Activated naive CD8-positive, alpha-beta T cell treated with anti-CD3 and anti-CD28 coated beads, Interleukin-2, amount 50 U/mL, for 24 hours (primary cell): ENCODE results near the gene CHAF1A.
A peak's percentile ranks its signal among the peaks of the same experiment; 100 is the strongest.

Experiments
- ATAC-seq: fragments of 150-1000 bp; cut with Tn5 transposase; one replicate; pipeline ENCODE4 v1.10.0; 2021
- DNase-seq: peaks from one replicate; pipeline ENCODE4 v3.0.0; 2021
- H3K27ac Mint-ChIP-seq: one replicate; pipeline ENCODE4 v1.8.0; 2021; ENCODE audit warnings: mild to moderate bottlenecking, mixed read lengths
- H3K27me3 Mint-ChIP-seq: one replicate; pipeline ENCODE4 v1.8.0; 2021; ENCODE audit warnings: mixed read lengths
- H3K36me3 Mint-ChIP-seq: one replicate; pipeline ENCODE4 v1.8.0; 2021; ENCODE audit warnings: low read depth, mixed read lengths
- H3K4me1 Mint-ChIP-seq: one replicate; pipeline ENCODE4 v1.8.0; 2021; ENCODE audit warnings: mixed read lengths
- H3K4me3 Mint-ChIP-seq: one replicate; pipeline ENCODE4 v1.8.0; 2021; ENCODE audit warnings: mild to moderate bottlenecking, moderate library complexity, mixed read lengths
- H3K9me3 Mint-ChIP-seq: one replicate; pipeline ENCODE4 v1.8.0; 2021; ENCODE audit warnings: mixed read lengths

CHAF1A gene

GRCh38 chr19:4402171-4403004, at the start of gene CHAF1A:
TSS of gene CHAF1A (plus strand) at chr19:4402640. CDS start at chr19:4402763, 123 bp downstream.
- Mint-ChIP-seq H3K27me3 (no peaks in the 10 kb centered on the region), H3K4me1 (peaks cover 53% of the 10 kb centered on the region), H3K36me3 (peaks cover 31% of the 10 kb centered on the region), H3K27ac (peak within 1 kb of the TSS; percentile 94), H3K4me3 (peak within 1 kb of the TSS; percentile 94), H3K9me3 (no peaks in the 10 kb centered on the region)
- ATAC-seq, result peak; percentile 95
- peak; percentile 99 for DNase-seq

GRCh38 chr19:4352701-4353121, 49.7 kb upstream of the CHAF1A start:
- Mint-ChIP-seq H3K4me1 (peaks cover 2% of the 10 kb centered on the region), H3K27me3 (no peaks in the 10 kb centered on the region), H3K4me3 (no peak overlapping the region), H3K9me3 (no peaks in the 10 kb centered on the region), H3K36me3 (peaks cover under 1% of the 10 kb centered on the region), H3K27ac (no peak overlapping the region)
- peak; percentile 68 for ATAC-seq
- peak; percentile 69 for DNase-seq

- Mint-ChIP-seq H3K4me1 (no peaks in the 10 kb centered on the region), H3K36me3 (no peaks in the 10 kb centered on the region), H3K27ac (no peak overlapping the region), H3K4me3 (no peak overlapping the region), H3K9me3 (no peaks in the 10 kb centered on the region), H3K27me3 (no peaks in the 10 kb centered on the region)
- no peak for ATAC-seq
- DNase-seq, result no peak
Observed at GRCh38 chr19:4354282-4354681, 48.2 kb upstream of the CHAF1A start.

- no peak for ATAC-seq
- Mint-ChIP-seq H3K27me3 (no peaks in the 10 kb centered on the region), H3K27ac (no peak overlapping the region), H3K4me3 (no peak overlapping the region), H3K9me3 (no peaks in the 10 kb centered on the region), H3K4me1 (no peaks in the 10 kb centered on the region), H3K36me3 (no peaks in the 10 kb centered on the region)
- DNase-seq, result no peak
Observed at GRCh38 chr19:4354897-4355296, 47.5 kb upstream of the CHAF1A start.

- H3K4me3 Mint-ChIP-seq, result no peak overlapping the region
- H3K27me3 Mint-ChIP-seq, result no peaks in the 10 kb centered on the region
- H3K4me1 Mint-ChIP-seq, result no peaks in the 10 kb centered on the region
- no peak for ATAC-seq
- DNase-seq, result no peak
- peaks cover 3% of the 10 kb centered on the region for H3K36me3 Mint-ChIP-seq
- H3K27ac Mint-ChIP-seq, result no peak overlapping the region
- H3K9me3 Mint-ChIP-seq, result no peaks in the 10 kb centered on the region
Observed at GRCh38 chr19:4357095-4357797, 45.2 kb upstream of the CHAF1A start.

- ATAC-seq (no peak), DNase-seq (no peak)
- Mint-ChIP-seq H3K4me3 (no peak overlapping the region), H3K9me3 (no peaks in the 10 kb centered on the region), H3K27ac (no peak overlapping the region), H3K36me3 (peaks cover 3% of the 10 kb centered on the region), H3K27me3 (no peaks in the 10 kb centered on the region), H3K4me1 (no peaks in the 10 kb centered on the region)
Observed at GRCh38 chr19:4357921-4358326, 44.5 kb upstream of the CHAF1A start.

GRCh38 chr19:4358709-4359626, 43.5 kb upstream of the CHAF1A start:
- H3K36me3 Mint-ChIP-seq, result peaks cover 5% of the 10 kb centered on the region
- ATAC-seq (no peak), DNase-seq (no peak)
- H3K4me1 Mint-ChIP-seq, result no peaks in the 10 kb centered on the region
- H3K4me3 Mint-ChIP-seq, result no peak overlapping the region
- H3K27ac Mint-ChIP-seq, result no peak overlapping the region
- H3K9me3 Mint-ChIP-seq, result no peaks in the 10 kb centered on the region
- H3K27me3 Mint-ChIP-seq, result no peaks in the 10 kb centered on the region

GRCh38 chr19:4359627-4360000, 42.8 kb upstream of the CHAF1A start:
- no peak for DNase-seq
- peaks cover 5% of the 10 kb centered on the region for H3K36me3 Mint-ChIP-seq
- ATAC-seq, result no peak
- H3K27me3 Mint-ChIP-seq, result no peaks in the 10 kb centered on the region
- H3K27ac Mint-ChIP-seq, result no peak overlapping the region
- no peaks in the 10 kb centered on the region for H3K4me1 Mint-ChIP-seq
- H3K9me3 Mint-ChIP-seq, result no peaks in the 10 kb centered on the region
- H3K4me3 Mint-ChIP-seq, result no peak overlapping the region

- ATAC-seq, result no peak
- no peak for DNase-seq
- Mint-ChIP-seq H3K36me3 (peaks cover 5% of the 10 kb centered on the region), H3K4me3 (no peak overlapping the region), H3K27ac (no peak overlapping the region), H3K9me3 (no peaks in the 10 kb centered on the region), H3K27me3 (no peaks in the 10 kb centered on the region), H3K4me1 (no peaks in the 10 kb centered on the region)
Observed at GRCh38 chr19:4360081-4360569, 42.3 kb upstream of the CHAF1A start.

GRCh38 chr19:4360641-4361151, 41.7 kb upstream of the CHAF1A start:
- Mint-ChIP-seq H3K36me3 (peaks cover 5% of the 10 kb centered on the region), H3K27me3 (no peaks in the 10 kb centered on the region), H3K27ac (no peak overlapping the region), H3K4me1 (no peaks in the 10 kb centered on the region), H3K9me3 (no peaks in the 10 kb centered on the region), H3K4me3 (no peak overlapping the region)
- DNase-seq, result no peak
- peak; percentile 6 for ATAC-seq

GRCh38 chr19:4361152-4362046, 41.0 kb upstream of the CHAF1A start:
- H3K4me1 Mint-ChIP-seq, result no peaks in the 10 kb centered on the region
- ATAC-seq, result no peak
- H3K9me3 Mint-ChIP-seq, result no peaks in the 10 kb centered on the region
- H3K27me3 Mint-ChIP-seq, result no peaks in the 10 kb centered on the region
- no peak overlapping the region for H3K4me3 Mint-ChIP-seq
- peaks cover 5% of the 10 kb centered on the region for H3K36me3 Mint-ChIP-seq
- no peak for DNase-seq
- no peak overlapping the region for H3K27ac Mint-ChIP-seq

- Mint-ChIP-seq H3K27ac (no peak overlapping the region), H3K27me3 (no peaks in the 10 kb centered on the region), H3K9me3 (no peaks in the 10 kb centered on the region), H3K4me1 (no peaks in the 10 kb centered on the region), H3K36me3 (peaks cover 5% of the 10 kb centered on the region), H3K4me3 (no peak overlapping the region)
- no peak for DNase-seq
- no peak for ATAC-seq
Observed at GRCh38 chr19:4362101-4362828, 40.2 kb upstream of the CHAF1A start.
